PC-9 (cell line): ENCODE data around the gene LEUTX.

Experiments used
- CTCF ChIP-seq: fragments of 200-600 bp; sonication (generic); conservative IDR thresholded peaks from 2 replicates; pipeline ENCODE4 v1.6.1; 2017; ENCODE audit warnings: mixed run types, antibody characterized with exemption, mild to moderate bottlenecking, moderate library complexity
- EZH2 ChIP-seq: fragments of 200-600 bp; sonication (generic); IDR thresholded peaks from 2 replicates; pipeline ENCODE4 v1.8.0; 2017; ENCODE audit warnings: antibody characterized with exemption, low read depth

GRCh38 chr19:39788244-39788643 lies 9.6 kb downstream of the LEUTX start:
- TF ChIP-seq CTCF (no peak), EZH2 (no peak)
